ENCODE data around the gene ABR. TPM values are rescaled to one million over a fixed set of nuclear protein-coding genes. Genes with fewer than 3 reads are reported as not detected.

The ABR gene
- total RNA-seq, 6 experiments from 2014 or later = 7.4 to 21.5 (median 11.3) TPM

DNA sequence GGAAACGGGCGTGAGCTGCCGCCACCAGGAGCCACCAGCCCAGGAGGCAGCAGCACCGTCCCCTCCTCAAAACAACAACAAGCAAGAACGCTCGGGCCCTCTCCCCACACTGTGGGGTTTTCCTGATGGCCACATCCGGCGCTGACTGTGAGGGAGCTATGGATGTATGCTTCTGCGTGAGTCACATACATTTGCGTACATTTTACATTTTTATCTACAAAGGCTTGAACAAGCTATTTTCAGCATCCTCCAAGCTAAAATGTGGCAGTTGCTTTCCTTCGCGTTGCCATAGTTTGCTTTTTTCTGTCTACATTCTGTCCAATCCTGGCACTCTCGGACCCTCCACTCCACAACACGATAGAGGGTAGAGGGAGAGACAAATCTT is 2.0 kb upstream of the ABR start:
- no peak for TF ChIP-seq POLR2A (IDR thresholded peaks at IDR 0.05)
- TF ChIP-seq, protein P1, sequence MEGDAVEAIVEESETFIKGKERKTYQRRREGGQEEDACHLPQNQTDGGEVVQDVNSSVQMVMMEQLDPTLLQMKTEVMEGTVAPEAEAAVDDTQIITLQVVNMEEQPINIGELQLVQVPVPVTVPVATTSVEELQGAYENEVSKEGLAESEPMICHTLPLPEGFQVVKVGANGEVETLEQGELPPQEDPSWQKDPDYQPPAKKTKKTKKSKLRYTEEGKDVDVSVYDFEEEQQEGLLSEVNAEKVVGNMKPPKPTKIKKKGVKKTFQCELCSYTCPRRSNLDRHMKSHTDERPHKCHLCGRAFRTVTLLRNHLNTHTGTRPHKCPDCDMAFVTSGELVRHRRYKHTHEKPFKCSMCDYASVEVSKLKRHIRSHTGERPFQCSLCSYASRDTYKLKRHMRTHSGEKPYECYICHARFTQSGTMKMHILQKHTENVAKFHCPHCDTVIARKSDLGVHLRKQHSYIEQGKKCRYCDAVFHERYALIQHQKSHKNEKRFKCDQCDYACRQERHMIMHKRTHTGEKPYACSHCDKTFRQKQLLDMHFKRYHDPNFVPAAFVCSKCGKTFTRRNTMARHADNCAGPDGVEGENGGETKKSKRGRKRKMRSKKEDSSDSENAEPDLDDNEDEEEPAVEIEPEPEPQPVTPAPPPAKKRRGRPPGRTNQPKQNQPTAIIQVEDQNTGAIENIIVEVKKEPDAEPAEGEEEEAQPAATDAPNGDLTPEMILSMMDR (IDR thresholded peaks at IDR 0.05) = no peak
- Histone ChIP-seq H3K4me1 (peaks cover 0 to under 1% (median 0%) of the 10 kb centered on the region in 4 donors), H3K4me3 (no peak overlapping the region), H3K36me3 (no peaks in the 10 kb centered on the region), H3K9me3 (no peaks in the 10 kb centered on the region), H3K27ac (no peak overlapping the region), H3K27me3 (peaks cover 0 to 3% of the 10 kb centered on the region in 2 donors)
- intact Hi-C loops (cut with DNase I) = loop anchor here in 1 of 2 donors (5.0 kb wide), 1 partner anchor 59 kb away; no protein-coding TSS in a partner anchor
- ATAC-seq (no peak), DNase-seq (no peak)
- 45% methylated on average over 8 of the region's 14 CpGs for WGBS (ENCODE audit: insufficient coverage, low coverage, low lambda C conversion rate, missing lambda C conversion rate)

DNA sequence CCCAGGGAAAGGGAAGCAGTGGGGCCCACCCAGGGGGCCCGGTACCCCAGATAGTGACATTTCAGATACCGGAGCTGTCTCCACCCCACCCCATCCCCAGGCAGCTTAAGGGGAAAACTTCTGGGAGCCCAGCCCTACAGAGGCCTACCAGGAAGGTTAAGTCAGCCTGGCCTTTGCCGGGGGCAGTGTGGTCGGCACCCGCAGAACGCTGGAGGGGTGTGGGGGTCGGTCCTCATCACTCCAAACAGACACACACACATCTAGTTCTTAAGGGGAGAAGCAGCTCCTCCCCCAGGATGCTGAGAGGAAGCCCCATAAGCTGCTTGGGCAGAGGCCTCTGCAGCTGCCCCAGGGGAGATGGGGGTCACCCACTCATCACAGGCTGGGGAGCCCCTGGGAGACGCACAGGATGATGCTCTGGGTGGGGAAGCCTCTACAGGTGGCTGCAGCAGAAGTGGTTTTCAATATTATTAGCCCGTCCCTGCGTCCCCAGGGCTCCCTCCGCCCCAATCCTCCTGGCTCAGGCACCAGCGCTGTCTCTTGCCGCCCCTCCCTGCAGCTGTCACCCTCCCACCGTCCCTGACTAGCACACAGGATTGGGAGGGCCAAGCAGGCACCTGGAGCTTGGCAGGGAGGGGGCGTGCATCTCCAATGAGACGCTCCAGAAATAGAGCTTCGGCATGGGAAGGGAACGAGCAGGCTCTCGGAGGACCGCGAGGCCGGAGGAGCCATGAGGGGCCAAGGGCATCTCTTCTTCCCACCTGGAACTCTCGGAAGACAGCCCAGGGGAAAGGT is 1.4 kb upstream of the ABR start:
- no peak for TF ChIP-seq POLR2A (IDR thresholded peaks at IDR 0.05)
- TF ChIP-seq, protein P1 (IDR thresholded peaks at IDR 0.05) = no peak
- Histone ChIP-seq H3K27me3 (peaks cover 0 to 3% of the 10 kb centered on the region in 2 donors), H3K9me3 (no peaks in the 10 kb centered on the region), H3K27ac (no peak overlapping the region), H3K36me3 (no peaks in the 10 kb centered on the region), H3K4me1 (no peaks in the 10 kb centered on the region), H3K4me3 (no peak overlapping the region)
- intact Hi-C loops (cut with DNase I) = loop anchor here in 1 of 2 donors (5.0 kb wide), 1 partner anchor 59 kb away; no protein-coding TSS in a partner anchor
- 34% methylated on average over 4 of the region's 23 CpGs for WGBS (ENCODE audit: insufficient coverage, low coverage, low lambda C conversion rate, missing lambda C conversion rate)
- DNase-seq (no peak), ATAC-seq (no peak)

DNA sequence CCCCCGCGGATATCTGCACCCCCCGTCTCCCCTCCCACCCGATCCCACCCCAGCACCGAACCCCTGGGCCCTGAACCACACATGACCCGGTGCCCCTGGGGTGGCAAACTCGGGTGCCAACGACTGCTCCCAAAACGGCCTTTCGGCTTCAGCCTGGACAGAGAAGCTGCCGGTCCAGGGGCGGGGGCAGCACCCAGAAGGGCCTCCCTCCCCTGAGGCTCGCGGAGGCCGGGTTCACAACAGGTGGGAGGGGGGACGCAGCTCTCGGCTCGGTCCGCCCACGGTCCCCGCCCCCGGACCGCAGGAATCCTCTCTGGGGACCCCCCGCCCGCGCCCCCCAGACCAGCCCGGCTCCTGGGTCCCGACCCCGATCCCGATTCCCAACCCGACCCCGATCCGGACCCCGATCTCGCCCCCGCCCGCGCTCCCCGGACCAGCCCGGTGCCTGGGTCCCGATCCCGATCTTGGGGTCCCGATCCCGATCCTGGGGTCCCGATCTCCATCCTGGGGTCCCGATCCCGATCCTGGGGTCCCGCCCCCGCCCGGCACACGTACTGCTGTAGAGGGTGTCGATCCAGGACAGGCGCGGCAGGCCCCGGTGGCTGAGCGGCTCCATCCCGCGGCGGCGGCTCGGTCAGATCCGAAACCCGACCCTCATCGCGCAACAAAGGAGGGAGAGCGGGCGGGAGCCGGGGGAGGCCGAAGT is 516 bp downstream of the ABR start:
- ATAC-seq (peak; percentile 6 to 27 (median 19)), DNase-seq (no peak)
- Histone ChIP-seq H3K4me3 (peak overlapping the region; percentile 39 to 54 (median 43)), H3K4me1 (no peaks in the 10 kb centered on the region), H3K36me3 (no peaks in the 10 kb centered on the region), H3K27me3 (peaks cover 0 to 3% of the 10 kb centered on the region in 2 donors), H3K27ac (no peak overlapping the region), H3K9me3 (no peaks in the 10 kb centered on the region)
- TF ChIP-seq, protein P1 (IDR thresholded peaks at IDR 0.05) = no peak
- TF ChIP-seq POLR2A (IDR thresholded peaks at IDR 0.05) = no peak
- 10% methylated on average over 2 of the region's 69 CpGs for WGBS (ENCODE audit: insufficient coverage, low coverage, low lambda C conversion rate, missing lambda C conversion rate)
- intact Hi-C loops (cut with DNase I) = loop anchor here in 1 of 2 donors (10.0 kb wide), 1 partner anchor 54 kb away; no protein-coding TSS in a partner anchor

GRCh38 chr17:1177016-1177700 is 2.6 kb downstream of the ABR start:
- Histone ChIP-seq H3K27me3 (peaks cover 0 to 3% of the 10 kb centered on the region in 2 donors), H3K4me1 (no peaks in the 10 kb centered on the region), H3K9me3 (no peaks in the 10 kb centered on the region), H3K36me3 (no peaks in the 10 kb centered on the region), H3K27ac (no peak overlapping the region), H3K4me3 (no peak overlapping the region)
- intact Hi-C loops (cut with DNase I) = loop anchor here in 1 of 2 donors (10.0 kb wide), 1 partner anchor 52 kb away; no protein-coding TSS in a partner anchor
- WGBS (ENCODE audit: insufficient coverage, low coverage, low lambda C conversion rate, missing lambda C conversion rate) = 36% methylated on average over 7 of the region's 9 CpGs
- ATAC-seq (no peak), DNase-seq (no peak)
- TF ChIP-seq, protein P1 (IDR thresholded peaks at IDR 0.05) = no peak
- no peak for TF ChIP-seq POLR2A (IDR thresholded peaks at IDR 0.05)

All from right lobe of liver (tissue), 6 donors.